ENCODE measurements around the gene RPL13A. TPM values are rescaled to one million over a fixed set of nuclear protein-coding genes. Genes with fewer than 3 reads are reported as not detected.

RPL13A gene
- total and polyA plus RNA-seq, 2 of the 13 experiments (the other 11 are each of a cell fraction or from before 2014, with no cell fraction given) = 2,601 to 3,407 TPM

- TF ChIP-seq RBAK (CRISPR knock-in tag; IDR thresholded peaks at IDR 0.05) = no peak
- TF ChIP-seq HNRNPH1 (optimal IDR thresholded peaks at IDR 0.05; ENCODE audit: low read depth, low read length) = no peak
- TF ChIP-seq TP53 (CRISPR knock-in tag; conservative IDR thresholded peaks at IDR 0.05) = no peak
- TF ChIP-seq SAP130 (CRISPR knock-in tag; IDR thresholded peaks at IDR 0.05; ENCODE audit: low read depth) = 0 out of 2 replicates have a peak, but pooled peaks have one; percentile 25
- TF ChIP-seq ZNF441 (CRISPR knock-in tag; IDR thresholded peaks at IDR 0.05; ENCODE audit: borderline replicate concordance) = no peak
- TF ChIP-seq TBL1XR1 (IDR thresholded peaks at IDR 0.05; ENCODE audit: borderline replicate concordance, low read length, partially characterized antibody) = no peak
- TF ChIP-seq, protein P1, sequence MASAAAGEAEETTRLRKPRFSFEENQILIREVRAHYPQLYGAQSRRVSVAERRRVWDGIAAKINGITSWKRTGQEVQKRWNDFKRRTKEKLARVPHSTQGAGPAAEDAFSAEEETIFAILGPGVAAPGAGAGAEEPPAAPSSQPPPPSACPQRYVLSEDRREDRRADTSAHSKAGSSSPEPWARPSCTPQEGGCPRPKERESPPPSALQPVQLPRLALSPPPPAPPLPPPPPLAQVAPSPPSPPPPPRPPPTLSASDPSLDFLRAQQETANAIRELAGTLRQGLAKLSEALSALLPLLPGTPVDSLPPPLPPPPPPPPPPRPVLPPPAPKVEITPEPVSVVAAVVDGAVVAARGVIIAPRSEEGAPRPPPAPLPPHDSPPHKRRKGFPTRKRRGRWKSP (CRISPR knock-in tag; IDR thresholded peaks at IDR 0.05) = no peak
- TF ChIP-seq ZNF235 (CRISPR knock-in tag; IDR thresholded peaks at IDR 0.05; ENCODE audit: borderline replicate concordance) = no peak
- TF ChIP-seq TRIM24 (CRISPR knock-in tag; IDR thresholded peaks at IDR 0.05) = no peak
- TF ChIP-seq, protein P2, sequence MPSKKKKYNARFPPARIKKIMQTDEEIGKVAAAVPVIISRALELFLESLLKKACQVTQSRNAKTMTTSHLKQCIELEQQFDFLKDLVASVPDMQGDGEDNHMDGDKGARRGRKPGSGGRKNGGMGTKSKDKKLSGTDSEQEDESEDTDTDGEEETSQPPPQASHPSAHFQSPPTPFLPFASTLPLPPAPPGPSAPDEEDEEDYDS (CRISPR knock-in tag; IDR thresholded peaks at IDR 0.05) = no peak
- TF ChIP-seq, protein P3, sequence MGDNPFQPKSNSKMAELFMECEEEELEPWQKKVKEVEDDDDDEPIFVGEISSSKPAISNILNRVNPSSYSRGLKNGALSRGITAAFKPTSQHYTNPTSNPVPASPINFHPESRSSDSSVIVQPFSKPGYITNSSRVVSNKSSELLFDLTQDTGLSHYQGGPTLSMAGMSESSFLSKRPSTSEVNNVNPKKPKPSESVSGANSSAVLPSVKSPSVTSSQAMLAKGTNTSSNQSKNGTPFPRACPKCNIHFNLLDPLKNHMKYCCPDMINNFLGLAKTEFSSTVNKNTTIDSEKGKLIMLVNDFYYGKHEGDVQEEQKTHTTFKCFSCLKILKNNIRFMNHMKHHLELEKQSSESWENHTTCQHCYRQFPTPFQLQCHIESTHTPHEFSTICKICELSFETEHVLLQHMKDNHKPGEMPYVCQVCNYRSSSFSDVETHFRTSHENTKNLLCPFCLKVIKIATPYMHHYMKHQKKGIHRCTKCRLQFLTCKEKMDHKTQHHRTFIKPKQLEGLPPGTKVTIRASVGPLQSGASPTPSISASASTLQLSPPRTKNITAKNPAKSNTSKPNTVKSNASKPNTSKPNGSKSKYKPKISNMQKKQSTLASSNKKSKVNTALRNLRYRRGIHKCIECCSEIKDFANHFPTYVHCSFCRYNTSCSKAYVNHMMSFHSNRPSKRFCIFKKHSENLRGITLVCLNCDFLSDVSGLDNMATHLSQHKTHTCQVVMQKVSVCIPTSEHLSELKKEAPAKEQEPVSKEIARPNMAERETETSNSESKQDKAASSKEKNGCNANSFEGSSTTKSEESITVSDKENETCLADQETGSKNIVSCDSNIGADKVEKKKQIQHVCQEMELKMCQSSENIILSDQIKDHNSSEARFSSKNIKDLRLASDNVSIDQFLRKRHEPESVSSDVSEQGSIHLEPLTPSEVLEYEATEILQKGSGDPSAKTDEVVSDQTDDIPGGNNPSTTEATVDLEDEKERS (CRISPR knock-in tag; IDR thresholded peaks at IDR 0.05) = no peak
- no peak for TF ChIP-seq KAT8 (CRISPR knock-in tag; IDR thresholded peaks at IDR 0.05)
- peak; percentile 89 for TF ChIP-seq YY1 (IDR thresholded peaks at IDR 0.05; ENCODE audit: insufficient read depth, insufficient replicate concordance, low read depth, low read length)
- TF ChIP-seq RNF219 (CRISPR knock-in tag; IDR thresholded peaks at IDR 0.05) = no peak
- no peak for TF ChIP-seq FOXJ3 (CRISPR knock-in tag; IDR thresholded peaks at IDR 0.05; ENCODE audit: borderline replicate concordance)
- TF ChIP-seq MXD3 (CRISPR knock-in tag; IDR thresholded peaks at IDR 0.05) = no peak
- no peak for TF ChIP-seq KLF12 (CRISPR knock-in tag; IDR thresholded peaks at IDR 0.05; ENCODE audit: borderline replicate concordance)
- no peak for TF ChIP-seq AGO2 (optimal IDR thresholded peaks at IDR 0.05; ENCODE audit: low read depth, low read length)
- TF ChIP-seq BRD4 (CRISPR knock-in tag; IDR thresholded peaks at IDR 0.05) = no peak
- no peak for TF ChIP-seq NFYB (CRISPR knock-in tag; IDR thresholded peaks at IDR 0.05)
- TF ChIP-seq RAD51 (IDR thresholded peaks at IDR 0.05; ENCODE audit: borderline replicate concordance) = no peak
- TF ChIP-seq THAP8 (CRISPR knock-in tag; IDR thresholded peaks at IDR 0.05; ENCODE audit: borderline replicate concordance) = no peak
- no peak for TF ChIP-seq NFIB (CRISPR knock-in tag; IDR thresholded peaks at IDR 0.05; ENCODE audit: borderline replicate concordance)
- peak; percentile 57; the same call in 1 of the 2 replicates for TF ChIP-seq RELA (CRISPR knock-in tag; IDR thresholded peaks at IDR 0.05)
Measured at GRCh38 chr19:49506575-49507105, 19.2 kb downstream of the RPL13A start (continued).

All from HepG2 (cell line).